ENCODE measurements around the gene SARS1.
"Not testable (repeated sequence)": the region's sequence is repeated elsewhere in the genome, so short reads cannot be mapped to it uniquely, and the experiment has no call there.

Gene SARS1

DNA sequence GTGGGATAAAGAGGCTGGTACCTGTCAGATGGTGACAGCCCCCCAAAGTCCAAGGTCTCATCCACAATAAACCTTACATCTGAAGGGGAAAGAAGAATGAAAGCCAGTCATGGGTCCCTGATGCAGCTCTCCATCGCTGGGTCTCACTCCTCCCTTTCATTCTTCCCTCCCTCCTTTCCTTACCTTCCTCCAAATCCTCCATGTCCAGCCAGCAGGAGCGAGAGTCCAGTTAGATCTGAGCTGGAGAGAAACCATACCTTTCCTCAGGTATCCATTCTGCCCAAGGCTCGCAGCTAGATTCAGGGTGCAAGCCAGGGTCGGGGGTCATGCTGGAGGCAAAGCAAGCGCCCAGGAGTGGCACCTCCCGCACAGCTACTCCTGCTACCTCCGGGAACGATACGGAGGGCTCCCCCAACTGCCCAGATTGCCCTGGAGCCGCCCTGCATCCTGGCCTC lies 68.8 kb downstream of the SARS1 start:
- peaks cover 4% of the 10 kb centered on the region for H3K9me3 Mint-ChIP-seq
- no peak overlapping the region for H3K27ac Mint-ChIP-seq
- DNase-seq, result no peak
- TF ChIP-seq, protein P1, sequence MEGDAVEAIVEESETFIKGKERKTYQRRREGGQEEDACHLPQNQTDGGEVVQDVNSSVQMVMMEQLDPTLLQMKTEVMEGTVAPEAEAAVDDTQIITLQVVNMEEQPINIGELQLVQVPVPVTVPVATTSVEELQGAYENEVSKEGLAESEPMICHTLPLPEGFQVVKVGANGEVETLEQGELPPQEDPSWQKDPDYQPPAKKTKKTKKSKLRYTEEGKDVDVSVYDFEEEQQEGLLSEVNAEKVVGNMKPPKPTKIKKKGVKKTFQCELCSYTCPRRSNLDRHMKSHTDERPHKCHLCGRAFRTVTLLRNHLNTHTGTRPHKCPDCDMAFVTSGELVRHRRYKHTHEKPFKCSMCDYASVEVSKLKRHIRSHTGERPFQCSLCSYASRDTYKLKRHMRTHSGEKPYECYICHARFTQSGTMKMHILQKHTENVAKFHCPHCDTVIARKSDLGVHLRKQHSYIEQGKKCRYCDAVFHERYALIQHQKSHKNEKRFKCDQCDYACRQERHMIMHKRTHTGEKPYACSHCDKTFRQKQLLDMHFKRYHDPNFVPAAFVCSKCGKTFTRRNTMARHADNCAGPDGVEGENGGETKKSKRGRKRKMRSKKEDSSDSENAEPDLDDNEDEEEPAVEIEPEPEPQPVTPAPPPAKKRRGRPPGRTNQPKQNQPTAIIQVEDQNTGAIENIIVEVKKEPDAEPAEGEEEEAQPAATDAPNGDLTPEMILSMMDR (IDR thresholded peaks at IDR 0.05), result no peak
- H3K36me3 Mint-ChIP-seq (ENCODE audit: low read depth), result peaks cover 26% of the 10 kb centered on the region
- H3K4me1 Mint-ChIP-seq, result peaks cover 59% of the 10 kb centered on the region
- H3K27me3 Mint-ChIP-seq (ENCODE audit: low read depth, poor library complexity), result no peaks in the 10 kb centered on the region
- H3K4me3 Mint-ChIP-seq, result peak overlapping the region; percentile 100

DNA sequence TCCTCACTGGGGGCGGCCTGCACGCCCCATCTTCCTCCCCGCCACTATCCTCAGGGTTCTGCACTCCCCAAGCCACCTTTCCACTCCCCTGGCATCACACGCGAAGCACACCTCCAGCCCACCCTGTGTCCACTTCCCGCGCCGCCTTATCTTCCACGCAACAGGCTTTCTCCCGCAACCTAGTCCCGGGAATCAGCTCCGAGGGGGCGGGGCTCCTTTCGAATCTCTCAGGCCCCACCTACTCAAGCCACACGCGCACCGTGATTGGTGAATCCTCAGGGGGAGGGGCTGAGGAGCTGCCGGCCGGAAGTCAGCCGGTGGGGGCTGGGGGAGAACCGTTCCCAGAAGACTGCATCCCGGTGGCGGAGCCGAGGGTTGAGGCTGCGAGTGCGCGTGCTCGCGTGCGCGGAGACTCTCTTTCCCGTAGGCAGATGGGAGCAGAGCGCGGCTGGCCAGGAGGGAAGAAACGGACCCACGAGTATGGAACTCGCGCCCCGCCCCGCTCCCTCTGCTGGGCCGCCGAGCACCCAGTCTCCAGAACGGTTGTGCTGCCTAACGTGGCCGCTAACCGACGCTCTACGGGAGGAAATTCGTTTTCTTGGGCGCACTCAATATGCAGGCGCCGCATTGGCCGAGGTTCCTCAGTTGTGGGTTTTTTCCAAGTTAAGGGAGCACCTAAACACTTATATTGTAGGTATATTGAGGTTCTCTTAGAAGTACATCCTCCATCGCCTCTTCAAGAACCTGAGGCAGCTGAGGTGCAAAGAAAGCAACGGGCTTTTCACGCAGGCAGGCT lies 69.4 kb downstream of the SARS1 start, which contains the start of gene PSRC1:
Gene PSRC1 (minus strand): TSS at position 194 of the 796 bp plus-strand sequence.
- TF ChIP-seq, protein P1 (IDR thresholded peaks at IDR 0.05), result no peak
- peaks cover 4% of the 10 kb centered on the region for H3K9me3 Mint-ChIP-seq
- peaks cover 25% of the 10 kb centered on the region for H3K36me3 Mint-ChIP-seq (ENCODE audit: low read depth)
- H3K27ac Mint-ChIP-seq, result peak within 1 kb of the TSS; percentile 94
- H3K4me3 Mint-ChIP-seq, result peak within 1 kb of the TSS; percentile 100
- peaks cover 54% of the 10 kb centered on the region for H3K4me1 Mint-ChIP-seq
- H3K27me3 Mint-ChIP-seq (ENCODE audit: low read depth, poor library complexity), result peaks cover 4% of the 10 kb centered on the region
- peak; percentile 98 for DNase-seq

DNA sequence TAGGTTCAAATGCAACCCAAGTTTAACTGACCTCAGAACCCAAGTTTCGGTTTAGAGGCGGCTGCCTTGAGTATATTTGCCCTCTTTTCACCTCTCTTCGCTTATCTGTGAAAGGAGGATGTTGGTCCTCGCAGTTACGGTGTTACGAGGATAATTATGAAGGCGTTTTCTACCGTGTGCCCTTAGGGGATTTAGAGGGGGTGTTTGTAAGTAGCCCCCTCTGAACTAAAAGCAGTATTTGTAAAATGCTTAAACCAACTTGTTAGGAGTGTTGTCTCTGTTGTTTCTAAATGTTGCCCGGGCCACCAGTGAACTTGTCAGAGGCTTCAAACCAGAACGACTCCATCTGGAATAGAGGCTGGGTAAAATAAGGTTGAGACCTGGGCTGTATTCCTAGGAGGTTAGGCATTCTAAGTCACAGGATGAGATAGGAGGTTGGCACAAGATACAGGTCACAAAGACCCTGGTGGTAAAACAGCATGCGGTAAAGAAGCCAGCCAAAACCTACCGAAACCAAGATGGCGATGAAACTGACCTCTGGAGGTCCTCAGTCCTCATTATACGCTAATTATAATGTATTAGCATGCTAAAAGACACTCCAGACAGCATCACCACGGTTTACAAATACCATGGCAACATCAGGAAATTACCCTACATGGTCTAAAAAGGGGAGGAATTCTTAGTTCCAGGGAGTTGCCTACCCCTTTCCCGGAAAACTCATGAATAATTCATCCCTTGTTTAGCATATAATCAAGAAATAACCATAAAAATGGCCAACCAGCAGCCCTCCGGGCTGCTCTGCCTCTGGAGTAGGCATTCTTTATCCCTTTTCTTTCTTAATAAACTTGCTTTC lies 70.3 kb downstream of the SARS1 start:
- TF ChIP-seq, protein P1 (IDR thresholded peaks at IDR 0.05), result no peak
- peaks cover 21% of the 10 kb centered on the region for H3K36me3 Mint-ChIP-seq (ENCODE audit: low read depth)
- no peak for DNase-seq
- H3K27ac Mint-ChIP-seq, result peak overlapping the region; percentile 45
- peak overlapping the region; percentile 100 for H3K4me3 Mint-ChIP-seq
- H3K4me1 Mint-ChIP-seq, result peaks cover 50% of the 10 kb centered on the region
- H3K27me3 Mint-ChIP-seq (ENCODE audit: low read depth, poor library complexity), result peaks cover 10% of the 10 kb centered on the region
- peaks cover 4% of the 10 kb centered on the region for H3K9me3 Mint-ChIP-seq

DNA sequence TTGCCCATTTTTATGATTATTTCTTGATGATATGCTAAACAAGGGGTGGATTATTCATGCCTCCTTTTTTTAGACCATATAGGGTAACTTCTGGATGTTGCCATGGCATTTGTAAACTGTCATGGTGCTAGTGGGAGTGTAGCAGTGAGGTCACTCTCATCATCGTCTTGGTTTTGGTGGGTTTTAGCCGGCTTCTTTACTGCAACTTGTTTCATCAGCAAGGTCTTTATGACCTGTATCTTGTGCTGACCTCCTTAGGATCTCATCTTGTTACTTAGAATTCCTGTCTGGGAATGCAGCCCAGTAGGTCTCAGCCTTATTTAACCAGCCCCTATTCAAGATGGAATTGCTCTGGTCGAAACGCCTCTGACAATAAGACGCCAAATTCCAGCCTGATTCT lies 73.0 kb downstream of the SARS1 start:
- peaks cover 10% of the 10 kb centered on the region for H3K27me3 Mint-ChIP-seq (ENCODE audit: low read depth, poor library complexity)
- not testable (repeated sequence) for H3K27ac Mint-ChIP-seq; H3K9me3 Mint-ChIP-seq; DNase-seq; H3K36me3 Mint-ChIP-seq (ENCODE audit: low read depth); H3K4me3 Mint-ChIP-seq
- peaks cover 24% of the 10 kb centered on the region for H3K4me1 Mint-ChIP-seq
